GM12892 (cell line): ENCODE data around the gene BPTF.

Experiments used
- POLR2A ChIP-seq: IDR thresholded peaks from 2 replicates; pipeline ENCODE4 v1.6.1; 2011; ENCODE audit warnings: low read depth, low read length, control low read depth
- POLR2AphosphoS5 ChIP-seq: IDR thresholded peaks from 2 replicates; pipeline ENCODE4 v1.6.1; 2011; ENCODE audit warnings: low read depth, low read length, control low read depth
- TAF1 ChIP-seq: IDR thresholded peaks from 2 replicates; pipeline ENCODE4 v1.6.1; 2011; ENCODE audit warnings: low read depth, mild to moderate bottlenecking, control low read depth, low read length, borderline replicate concordance

DNA sequence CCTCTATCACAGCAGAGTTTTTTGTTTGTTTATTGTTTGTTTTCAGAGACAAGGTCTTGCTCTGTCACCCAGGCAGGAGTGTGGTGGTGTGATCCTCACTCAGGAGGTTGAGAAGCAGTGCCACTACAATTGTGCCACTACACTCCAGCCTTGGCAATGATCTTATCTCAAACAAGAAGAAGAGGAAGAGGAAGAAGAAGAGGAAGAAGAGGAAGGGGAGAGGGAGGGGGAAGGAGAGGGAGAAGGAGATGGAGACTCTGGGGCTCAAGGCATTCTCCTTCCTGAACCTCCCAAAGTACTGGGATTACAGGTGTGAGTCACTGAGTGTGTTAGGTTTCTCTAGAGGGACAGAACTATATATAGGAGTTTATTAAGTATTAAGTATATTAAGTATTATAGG is 188.1 kb downstream of the BPTF start:
- TF ChIP-seq POLR2AphosphoS5 (no peak), POLR2A (no peak), TAF1 (no peak)
